Measurements from ENCODE around the gene MDM1.

Gene MDM1

DNA sequence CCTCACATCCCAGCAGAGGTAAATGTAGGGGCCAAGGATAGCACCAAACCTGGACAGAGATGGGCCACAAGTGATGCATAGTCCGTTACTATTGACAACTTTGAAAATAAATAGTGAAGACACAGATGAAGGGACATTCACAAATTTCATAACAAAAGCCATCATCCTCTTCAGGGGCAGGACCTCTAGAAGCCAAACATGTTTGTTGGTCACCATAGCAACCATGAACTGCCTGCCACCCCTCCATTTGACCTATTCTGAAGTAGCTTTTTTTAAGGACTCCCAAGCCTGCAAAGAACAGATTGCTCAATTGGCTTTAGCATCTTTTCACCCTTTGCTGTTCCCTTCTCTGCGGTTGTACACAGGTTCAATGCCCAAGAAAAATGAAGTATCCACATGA is 35.7 kb upstream of the MDM1 start:
- no peak overlapping the region for H4K5ac ChIP-seq (ENCODE audit: low read length)
- no peak overlapping the region for H3K27ac ChIP-seq (ENCODE audit: low read depth, low read length)
- DNase-seq, result peak; percentile 52
- H3K36me3 ChIP-seq (ENCODE audit: control insufficient read depth, insufficient read depth, low read length), result no peaks in the 10 kb centered on the region
- no peak overlapping the region for H3K18ac ChIP-seq (ENCODE audit: low read length)
- H2BK15ac ChIP-seq (replicated peaks; ENCODE audit: low read depth), result no peak overlapping the region
- H2BK120ac ChIP-seq (ENCODE audit: low read depth, low read length), result no peak overlapping the region
- H3K23ac ChIP-seq (ENCODE audit: low read length), result no peak overlapping the region
- no CpG with 5 or more reads among the region's 2 CpGs for WGBS (ENCODE audit: extremely low coverage, insufficient coverage, low lambda C conversion rate)
- H3K56ac ChIP-seq (ENCODE audit: low read length), result no peak overlapping the region
- H3K4me2 ChIP-seq (ENCODE audit: low read length), result no peak overlapping the region
- H4K8ac ChIP-seq (ENCODE audit: low read depth, low read length), result no peak overlapping the region
- H2AK5ac ChIP-seq (ENCODE audit: low read length), result no peak overlapping the region
- no peaks in the 10 kb centered on the region for H3K27me3 ChIP-seq (ENCODE audit: insufficient read depth, low read length, poor library complexity)
- H3K4me3 ChIP-seq (ENCODE audit: low read length), result no peak overlapping the region
- H3K9ac ChIP-seq (ENCODE audit: low read length), result no peak overlapping the region
- peaks cover 4% of the 10 kb centered on the region for H3K4me1 ChIP-seq (ENCODE audit: control insufficient read depth, low read depth, low read length)
- no peak overlapping the region for H2BK5ac ChIP-seq (ENCODE audit: low read length)
- H3K79me2 ChIP-seq (ENCODE audit: control insufficient read depth, insufficient read depth, low read length), result no peaks in the 10 kb centered on the region
- no peaks in the 10 kb centered on the region for H3K79me1 ChIP-seq (ENCODE audit: low read length)
- no peak overlapping the region for H3K4ac ChIP-seq (ENCODE audit: low read depth, low read length)

- Histone ChIP-seq H3K9ac (ENCODE audit: low read length) (no peak overlapping the region), H3K4me2 (ENCODE audit: low read length) (no peak overlapping the region), H3K18ac (ENCODE audit: low read length) (no peak overlapping the region), H2BK120ac (ENCODE audit: low read depth, low read length) (no peak overlapping the region), H3K4me3 (ENCODE audit: low read length) (no peak overlapping the region), H3K4ac (ENCODE audit: low read depth, low read length) (no peak overlapping the region), H3K4me1 (ENCODE audit: control insufficient read depth, low read depth, low read length) (peaks cover 4% of the 10 kb centered on the region), H3K36me3 (ENCODE audit: control insufficient read depth, insufficient read depth, low read length) (no peaks in the 10 kb centered on the region), H4K5ac (ENCODE audit: low read length) (no peak overlapping the region), H3K79me1 (ENCODE audit: low read length) (no peaks in the 10 kb centered on the region), H3K23ac (ENCODE audit: low read length) (no peak overlapping the region), H3K27me3 (ENCODE audit: insufficient read depth, low read length, poor library complexity) (no peaks in the 10 kb centered on the region), H2BK5ac (ENCODE audit: low read length) (no peak overlapping the region), H3K79me2 (ENCODE audit: control insufficient read depth, insufficient read depth, low read length) (no peaks in the 10 kb centered on the region), H3K56ac (ENCODE audit: low read length) (no peak overlapping the region), H2AK5ac (ENCODE audit: low read length) (no peak overlapping the region), H2BK15ac (replicated peaks; ENCODE audit: low read depth) (no peak overlapping the region), H3K27ac (ENCODE audit: low read depth, low read length) (no peak overlapping the region), H4K8ac (ENCODE audit: low read depth, low read length) (no peak overlapping the region)
- no peak for DNase-seq
- WGBS (ENCODE audit: extremely low coverage, insufficient coverage, low lambda C conversion rate), result no CpG with 5 or more reads among the region's 1 CpG
These were observed 35.0 kb upstream of the MDM1 start for GRCh38 chr12:68367116-68367515.

- Histone ChIP-seq H3K4me2 (ENCODE audit: low read length) (peak overlapping the region; percentile 31), H3K18ac (ENCODE audit: low read length) (no peak overlapping the region), H3K9ac (ENCODE audit: low read length) (peak overlapping the region; percentile 50), H3K4me1 (ENCODE audit: control insufficient read depth, low read depth, low read length) (peaks cover 4% of the 10 kb centered on the region), H3K27me3 (ENCODE audit: insufficient read depth, low read length, poor library complexity) (no peaks in the 10 kb centered on the region), H4K8ac (ENCODE audit: low read depth, low read length) (no peak overlapping the region), H2AK5ac (ENCODE audit: low read length) (no peak overlapping the region), H3K79me1 (ENCODE audit: low read length) (no peaks in the 10 kb centered on the region), H2BK5ac (ENCODE audit: low read length) (peak overlapping the region; percentile 39), H3K27ac (ENCODE audit: low read depth, low read length) (no peak overlapping the region), H3K79me2 (ENCODE audit: control insufficient read depth, insufficient read depth, low read length) (no peaks in the 10 kb centered on the region), H3K4me3 (ENCODE audit: low read length) (no peak overlapping the region), H3K56ac (ENCODE audit: low read length) (peak overlapping the region; percentile 75), H3K36me3 (ENCODE audit: control insufficient read depth, insufficient read depth, low read length) (no peaks in the 10 kb centered on the region), H3K23ac (ENCODE audit: low read length) (no peak overlapping the region), H2BK120ac (ENCODE audit: low read depth, low read length) (no peak overlapping the region), H2BK15ac (replicated peaks; ENCODE audit: low read depth) (no peak overlapping the region), H3K4ac (ENCODE audit: low read depth, low read length) (peak overlapping the region; percentile 2), H4K5ac (ENCODE audit: low read length) (no peak overlapping the region)
- peak; percentile 96 for DNase-seq
- no CpG with 5 or more reads among the region's 26 CpGs for WGBS (ENCODE audit: extremely low coverage, insufficient coverage, low lambda C conversion rate)
These were observed 32.9 kb upstream of the MDM1 start for GRCh38 chr12:68364893-68365725.

DNA sequence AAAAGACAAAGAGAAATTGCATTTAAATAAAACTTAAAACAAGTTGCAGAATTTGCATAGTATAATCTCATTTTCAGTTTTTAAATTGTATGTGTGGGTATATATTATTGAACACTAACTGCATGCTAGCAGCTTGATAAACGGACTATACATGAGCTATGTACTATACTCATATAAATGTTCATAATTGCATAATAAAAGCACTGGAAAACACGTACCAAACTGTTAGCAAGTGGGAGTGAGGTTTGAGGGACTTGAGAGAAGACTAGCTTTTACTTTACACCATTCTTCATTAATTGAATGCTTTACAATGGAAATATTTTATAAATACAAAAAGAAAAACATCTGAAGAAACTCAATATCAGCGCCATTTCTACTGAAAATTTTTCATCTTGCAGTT is 32.2 kb upstream of the MDM1 start:
- no peak for DNase-seq
- no peak overlapping the region for H3K18ac ChIP-seq (ENCODE audit: low read length)
- H3K36me3 ChIP-seq (ENCODE audit: control insufficient read depth, insufficient read depth, low read length), result no peaks in the 10 kb centered on the region
- no peak overlapping the region for H3K4me3 ChIP-seq (ENCODE audit: low read length)
- H3K79me1 ChIP-seq (ENCODE audit: low read length), result no peaks in the 10 kb centered on the region
- no peaks in the 10 kb centered on the region for H3K27me3 ChIP-seq (ENCODE audit: insufficient read depth, low read length, poor library complexity)
- H3K23ac ChIP-seq (ENCODE audit: low read length), result no peak overlapping the region
- H4K5ac ChIP-seq (ENCODE audit: low read length), result no peak overlapping the region
- no peak overlapping the region for H2BK5ac ChIP-seq (ENCODE audit: low read length)
- no peak overlapping the region for H3K9ac ChIP-seq (ENCODE audit: low read length)
- no peak overlapping the region for H2BK15ac ChIP-seq (replicated peaks; ENCODE audit: low read depth)
- H3K27ac ChIP-seq (ENCODE audit: low read depth, low read length), result no peak overlapping the region
- H3K4me2 ChIP-seq (ENCODE audit: low read length), result no peak overlapping the region
- no peak overlapping the region for H4K8ac ChIP-seq (ENCODE audit: low read depth, low read length)
- peaks cover 4% of the 10 kb centered on the region for H3K4me1 ChIP-seq (ENCODE audit: control insufficient read depth, low read depth, low read length)
- no peak overlapping the region for H3K56ac ChIP-seq (ENCODE audit: low read length)
- H2AK5ac ChIP-seq (ENCODE audit: low read length), result no peak overlapping the region
- no peak overlapping the region for H3K4ac ChIP-seq (ENCODE audit: low read depth, low read length)
- no peak overlapping the region for H2BK120ac ChIP-seq (ENCODE audit: low read depth, low read length)
- H3K79me2 ChIP-seq (ENCODE audit: control insufficient read depth, insufficient read depth, low read length), result no peaks in the 10 kb centered on the region
- WGBS (ENCODE audit: extremely low coverage, insufficient coverage, low lambda C conversion rate), result no CpG with 5 or more reads among the region's 3 CpGs

GRCh38 chr12:68361953-68362352 is 29.8 kb upstream of the MDM1 start:
- Histone ChIP-seq H2AK5ac (ENCODE audit: low read length) (no peak overlapping the region), H3K36me3 (ENCODE audit: control insufficient read depth, insufficient read depth, low read length) (no peaks in the 10 kb centered on the region), H3K23ac (ENCODE audit: low read length) (no peak overlapping the region), H3K4me1 (ENCODE audit: control insufficient read depth, low read depth, low read length) (peaks cover 4% of the 10 kb centered on the region), H3K4me2 (ENCODE audit: low read length) (no peak overlapping the region), H3K27ac (ENCODE audit: low read depth, low read length) (no peak overlapping the region), H3K79me2 (ENCODE audit: control insufficient read depth, insufficient read depth, low read length) (no peaks in the 10 kb centered on the region), H3K18ac (ENCODE audit: low read length) (no peak overlapping the region), H3K27me3 (ENCODE audit: insufficient read depth, low read length, poor library complexity) (no peaks in the 10 kb centered on the region), H3K56ac (ENCODE audit: low read length) (no peak overlapping the region), H3K4ac (ENCODE audit: low read depth, low read length) (no peak overlapping the region), H2BK5ac (ENCODE audit: low read length) (no peak overlapping the region), H3K4me3 (ENCODE audit: low read length) (no peak overlapping the region), H4K5ac (ENCODE audit: low read length) (no peak overlapping the region), H4K8ac (ENCODE audit: low read depth, low read length) (no peak overlapping the region), H3K79me1 (ENCODE audit: low read length) (no peaks in the 10 kb centered on the region), H3K9ac (ENCODE audit: low read length) (no peak overlapping the region), H2BK15ac (replicated peaks; ENCODE audit: low read depth) (no peak overlapping the region), H2BK120ac (ENCODE audit: low read depth, low read length) (no peak overlapping the region)
- DNase-seq, result no peak

GRCh38 chr12:68359674-68360073 is 27.5 kb upstream of the MDM1 start:
- H3K4me2 ChIP-seq (ENCODE audit: low read length), result no peak overlapping the region
- no peaks in the 10 kb centered on the region for H3K36me3 ChIP-seq (ENCODE audit: control insufficient read depth, insufficient read depth, low read length)
- no peak overlapping the region for H2BK15ac ChIP-seq (replicated peaks; ENCODE audit: low read depth)
- no peak overlapping the region for H3K4ac ChIP-seq (ENCODE audit: low read depth, low read length)
- no peak overlapping the region for H3K56ac ChIP-seq (ENCODE audit: low read length)
- no peak overlapping the region for H3K23ac ChIP-seq (ENCODE audit: low read length)
- H4K5ac ChIP-seq (ENCODE audit: low read length), result no peak overlapping the region
- H3K4me1 ChIP-seq (ENCODE audit: control insufficient read depth, low read depth, low read length), result no peaks in the 10 kb centered on the region
- H3K27ac ChIP-seq (ENCODE audit: low read depth, low read length), result no peak overlapping the region
- H3K79me1 ChIP-seq (ENCODE audit: low read length), result no peaks in the 10 kb centered on the region
- no peaks in the 10 kb centered on the region for H3K27me3 ChIP-seq (ENCODE audit: insufficient read depth, low read length, poor library complexity)
- no peak overlapping the region for H4K8ac ChIP-seq (ENCODE audit: low read depth, low read length)
- no peak overlapping the region for H3K9ac ChIP-seq (ENCODE audit: low read length)
- no peak overlapping the region for H2BK5ac ChIP-seq (ENCODE audit: low read length)
- H2BK120ac ChIP-seq (ENCODE audit: low read depth, low read length), result no peak overlapping the region
- H3K4me3 ChIP-seq (ENCODE audit: low read length), result no peak overlapping the region
- DNase-seq, result no peak
- H3K18ac ChIP-seq (ENCODE audit: low read length), result no peak overlapping the region
- no peak overlapping the region for H2AK5ac ChIP-seq (ENCODE audit: low read length)
- H3K79me2 ChIP-seq (ENCODE audit: control insufficient read depth, insufficient read depth, low read length), result no peaks in the 10 kb centered on the region
